Fibroblast of villous mesenchyme (primary cell): ENCODE data around the gene PRRT3. TPM values are rescaled to one million over a fixed set of nuclear protein-coding genes. Genes with fewer than 3 reads are reported as not detected.

Experiments used
- DNase-seq: peaks from one replicate; pipeline ENCODE4 v3.0.0-alpha.2; 2010; ENCODE audit warnings: low read depth
- H3K4me3 ChIP-seq: 2 replicates; pipeline ENCODE4 v1.5.1; 2011; ENCODE audit warnings: low read depth, mild to moderate bottlenecking, low read length
- CTCF ChIP-seq: IDR thresholded peaks from 2 replicates; pipeline ENCODE4 v1.5.1; 2012; ENCODE audit warnings: low read depth, mild to moderate bottlenecking, low read length; ENCODE audit not compliant: insufficient read depth
- total RNA-seq: library from RNA; depleted of rRNA; stranded (reverse); fragments of >200 nt; gene quantifications from 2 replicates; pipeline ENCODE4 v1.2.3, GENCODE V29; 2012

PRRT3 gene
- total RNA-seq, 1 donor = 3.5 TPM

- DNase-seq = peak; percentile 97
- TF ChIP-seq CTCF = no peak
- no peak overlapping the region for H3K4me3 ChIP-seq
Measured at GRCh38 chr3:9976721-9977709, 24.8 kb upstream of the PRRT3 start.

GRCh38 chr3:9970020-9970652 is 17.9 kb upstream of the PRRT3 start:
- no peak overlapping the region for H3K4me3 ChIP-seq
- DNase-seq = peak; percentile 63
- no peak for TF ChIP-seq CTCF

GRCh38 chr3:9969632-9970019 is 17.4 kb upstream of the PRRT3 start:
- no peak for DNase-seq
- TF ChIP-seq CTCF = no peak
- H3K4me3 ChIP-seq = no peak overlapping the region

GRCh38 chr3:9966841-9967240 is 14.6 kb upstream of the PRRT3 start:
- no peak for TF ChIP-seq CTCF
- H3K4me3 ChIP-seq = no peak overlapping the region

GRCh38 chr3:9965200-9965875 is 13.1 kb upstream of the PRRT3 start:
- TF ChIP-seq CTCF = no peak
- DNase-seq = no peak
- H3K4me3 ChIP-seq = no peak overlapping the region

More at GRCh38 chr3:9966841-9967240, 14.6 kb upstream of the PRRT3 start:
- DNase-seq = no peak

GRCh38 chr3:9957214-9957613 is 5.0 kb upstream of the PRRT3 start:
- DNase-seq = no peak
- no peak overlapping the region for H3K4me3 ChIP-seq
- TF ChIP-seq CTCF = no peak
